NCI-H526 (cell line): ENCODE measurements around the gene IL13RA2.

Experiments used
- DNase-seq, 2 experiments: peaks; one replicate each; lab custom pipeline; 2025; lab: John Stamatoyannopoulos, UW

IL13RA2 gene, protein sequence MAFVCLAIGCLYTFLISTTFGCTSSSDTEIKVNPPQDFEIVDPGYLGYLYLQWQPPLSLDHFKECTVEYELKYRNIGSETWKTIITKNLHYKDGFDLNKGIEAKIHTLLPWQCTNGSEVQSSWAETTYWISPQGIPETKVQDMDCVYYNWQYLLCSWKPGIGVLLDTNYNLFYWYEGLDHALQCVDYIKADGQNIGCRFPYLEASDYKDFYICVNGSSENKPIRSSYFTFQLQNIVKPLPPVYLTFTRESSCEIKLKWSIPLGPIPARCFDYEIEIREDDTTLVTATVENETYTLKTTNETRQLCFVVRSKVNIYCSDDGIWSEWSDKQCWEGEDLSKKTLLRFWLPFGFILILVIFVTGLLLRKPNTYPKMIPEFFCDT

DNA sequence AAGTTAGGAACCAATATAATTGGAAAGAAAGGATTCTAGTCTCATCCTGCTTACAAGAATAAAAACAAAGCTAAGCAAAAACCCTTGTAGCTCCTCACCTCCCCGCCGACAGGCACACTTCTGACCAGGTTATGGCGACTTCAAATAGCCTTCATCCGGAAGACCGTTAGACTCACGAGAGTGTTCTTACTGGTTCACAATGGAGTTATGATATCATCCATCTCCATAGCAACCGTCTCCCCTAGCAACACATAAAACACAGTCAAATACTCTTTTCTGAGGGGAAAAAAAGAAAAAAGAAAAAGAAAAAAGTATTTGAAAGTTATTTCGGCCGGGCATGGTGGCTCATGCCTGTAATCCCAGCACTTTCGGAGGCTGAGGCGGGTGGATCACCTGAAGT lies at the start of gene IL13RA2:
IL13RA2 (minus strand) TSS at position 162 of the 400 bp plus-strand sequence. CDS start 347 bp downstream, outside the sequence.
- DNase-seq, result no peak

DNA sequence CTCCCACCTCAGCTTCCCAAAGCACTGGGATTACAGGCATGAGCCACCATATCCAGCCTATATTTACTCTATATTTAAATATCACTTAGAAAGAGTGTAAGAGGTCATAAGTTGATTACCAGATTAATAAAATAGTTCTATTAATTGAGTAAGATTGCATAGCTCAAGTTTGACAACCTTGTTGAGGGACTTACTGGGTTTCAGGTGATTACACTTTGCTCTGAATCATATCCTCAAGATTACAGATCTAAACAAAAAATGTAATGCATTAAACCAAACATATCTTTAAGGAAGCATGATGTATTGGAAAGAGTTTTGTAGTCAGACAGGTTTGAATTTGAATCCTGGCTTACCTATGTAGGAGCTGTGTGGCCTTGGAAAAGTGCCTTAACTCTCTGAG lies 47.9 kb upstream of the IL13RA2 start:
- DNase-seq, result no peak

DNA sequence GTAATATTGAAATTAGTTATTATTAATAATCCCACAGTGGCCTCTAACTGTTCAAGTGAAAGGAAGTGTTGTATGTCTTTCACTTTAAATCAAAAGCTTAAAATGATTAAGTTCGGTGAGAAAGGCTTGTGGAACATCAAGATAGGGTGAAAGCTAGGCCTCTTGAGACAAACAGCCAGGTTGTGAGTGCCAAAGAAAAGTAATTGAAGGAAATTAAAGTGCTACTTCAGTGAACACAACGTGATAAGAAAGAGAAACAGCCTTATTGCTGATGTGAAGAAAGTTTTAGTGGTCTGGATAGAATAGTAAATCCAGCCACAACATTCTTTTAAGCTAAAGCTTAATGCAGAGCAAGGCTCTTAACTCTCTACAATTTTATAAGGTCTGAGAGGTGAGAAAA lies 42.6 kb upstream of the IL13RA2 start:
- DNase-seq, result no peak

DNA sequence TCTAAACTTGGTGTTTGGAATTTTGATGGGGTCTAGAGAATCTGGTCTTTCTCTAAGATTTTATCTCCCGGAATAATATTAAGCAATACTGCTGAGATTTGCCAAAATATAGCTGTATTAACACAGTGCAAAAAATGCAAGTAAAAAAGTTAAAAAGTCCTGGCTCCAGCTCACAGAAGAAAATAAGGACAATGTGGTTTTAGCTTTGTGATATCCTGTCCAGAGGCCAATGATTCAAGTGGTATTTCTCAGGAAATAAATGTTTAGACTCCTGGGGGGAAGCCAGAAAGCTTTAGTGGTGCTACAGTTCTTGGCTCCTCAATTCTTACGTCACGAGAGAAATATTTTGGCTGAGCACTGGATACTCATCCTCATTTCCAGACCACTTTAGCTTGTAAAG lies 40.9 kb upstream of the IL13RA2 start:
- no peak for DNase-seq

DNA sequence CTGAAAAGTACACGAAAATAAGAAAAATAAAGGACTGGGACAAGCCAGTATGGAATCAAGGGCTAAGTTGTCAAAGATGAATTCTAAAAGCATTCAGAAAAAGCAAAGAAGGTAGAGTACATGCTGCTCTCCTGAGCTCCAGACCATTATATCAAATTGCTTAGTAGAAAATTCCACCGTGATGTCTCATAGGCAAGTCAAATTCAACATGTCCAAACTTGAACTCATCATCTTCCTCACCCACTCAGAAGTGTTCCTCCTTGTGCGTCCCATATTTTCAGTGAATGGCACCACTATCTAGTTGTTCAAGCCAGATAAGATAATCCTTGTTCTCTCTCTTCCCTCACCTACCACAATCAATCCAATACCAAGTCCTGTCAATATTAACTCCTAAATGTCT lies 37.5 kb upstream of the IL13RA2 start:
- no peak for DNase-seq

DNA sequence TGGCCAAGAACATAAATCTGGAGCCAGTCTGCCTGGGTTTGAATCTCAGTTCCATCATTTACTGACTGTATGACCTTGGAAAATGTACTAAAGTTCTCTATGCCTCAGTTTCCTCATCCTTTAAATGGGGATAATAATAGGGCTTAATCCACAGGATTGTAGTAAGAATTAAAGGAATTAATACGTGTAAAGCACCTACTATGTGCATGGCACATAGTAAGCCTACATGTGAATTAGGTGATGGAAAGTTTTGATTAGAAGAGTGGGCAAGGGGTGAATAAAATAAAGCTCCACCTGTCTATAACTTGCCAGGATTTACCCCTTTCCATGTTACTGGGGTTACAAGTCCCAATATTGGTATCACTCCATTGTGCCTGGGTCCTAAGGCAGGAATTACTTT lies 35.8 kb upstream of the IL13RA2 start:
- DNase-seq, result no peak

DNA sequence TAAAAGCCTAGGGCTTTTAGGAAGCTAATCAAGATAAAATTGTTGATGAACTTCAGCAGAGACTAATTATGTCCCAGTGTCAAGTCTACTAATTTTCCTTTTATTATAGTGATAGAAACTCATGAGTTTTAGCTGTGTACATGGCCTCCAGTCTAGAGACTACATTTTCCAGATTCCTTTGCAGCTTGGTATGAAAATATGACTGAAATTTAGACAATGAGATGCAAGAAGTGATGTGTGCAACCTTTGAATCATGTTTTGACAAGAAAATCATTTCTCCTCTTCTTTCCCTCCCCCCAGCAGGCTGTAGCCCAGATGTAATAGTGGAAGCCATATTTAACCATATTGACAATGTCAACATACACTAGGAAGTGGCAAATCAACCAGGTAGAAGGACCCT lies 30.3 kb upstream of the IL13RA2 start:
- no peak for DNase-seq

DNA sequence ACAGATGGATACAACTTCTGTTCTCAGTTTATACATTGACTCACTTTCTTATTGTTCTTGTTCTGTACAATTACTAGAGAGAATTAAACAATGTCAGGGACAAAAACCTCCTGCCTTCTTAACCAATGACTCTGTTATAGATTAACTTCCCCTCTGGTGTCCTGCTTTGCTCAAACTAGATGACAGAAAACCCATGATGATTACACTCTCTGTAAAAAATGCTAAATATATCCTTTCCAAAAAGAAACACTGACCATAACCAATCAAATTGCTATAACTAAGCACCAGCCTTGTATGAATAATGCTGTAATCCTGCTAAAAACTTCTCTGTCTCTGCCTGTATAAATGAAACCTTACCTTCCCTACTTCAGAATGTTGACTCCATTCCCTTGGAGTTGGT lies 29.8 kb upstream of the IL13RA2 start:
- DNase-seq, result no peak

DNA sequence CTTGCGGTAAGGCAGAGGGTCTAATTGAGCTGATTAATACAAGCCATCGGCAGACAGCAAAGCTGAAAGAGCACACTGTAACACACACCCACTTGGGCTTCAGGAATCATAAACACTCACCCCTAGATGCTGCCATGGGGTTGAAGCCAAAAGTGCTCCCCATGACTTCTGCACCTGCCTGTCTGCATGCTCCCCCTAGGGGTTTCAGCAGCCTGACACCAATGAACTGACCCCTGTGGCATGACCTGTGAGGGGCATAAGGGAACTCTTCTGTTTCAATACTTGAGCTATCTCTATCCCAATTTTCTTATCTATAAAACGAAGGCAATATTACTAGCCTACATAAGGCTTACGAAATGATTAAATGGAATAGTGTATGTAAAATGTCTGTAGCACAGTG lies 23.0 kb upstream of the IL13RA2 start:
- no peak for DNase-seq

DNA sequence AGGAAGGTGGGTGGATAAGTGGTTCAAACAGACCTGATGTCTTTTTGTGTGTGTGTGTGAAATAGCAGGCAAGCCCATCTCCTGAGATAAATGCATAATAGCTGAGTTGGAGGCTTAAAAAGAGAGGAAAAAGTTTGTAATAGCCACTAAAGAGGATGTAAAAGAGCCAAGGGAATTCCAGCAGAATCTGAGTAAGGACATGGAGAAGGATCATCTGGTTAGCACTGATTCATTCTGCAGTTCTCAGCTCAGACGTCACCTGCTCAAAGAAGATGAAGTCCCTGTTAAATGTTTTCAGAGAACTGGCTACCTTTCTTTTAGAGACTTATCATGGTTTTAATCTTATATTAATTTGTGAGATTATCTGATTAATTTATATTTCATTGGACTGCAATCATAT lies 21.0 kb upstream of the IL13RA2 start:
- DNase-seq, result no peak

DNA sequence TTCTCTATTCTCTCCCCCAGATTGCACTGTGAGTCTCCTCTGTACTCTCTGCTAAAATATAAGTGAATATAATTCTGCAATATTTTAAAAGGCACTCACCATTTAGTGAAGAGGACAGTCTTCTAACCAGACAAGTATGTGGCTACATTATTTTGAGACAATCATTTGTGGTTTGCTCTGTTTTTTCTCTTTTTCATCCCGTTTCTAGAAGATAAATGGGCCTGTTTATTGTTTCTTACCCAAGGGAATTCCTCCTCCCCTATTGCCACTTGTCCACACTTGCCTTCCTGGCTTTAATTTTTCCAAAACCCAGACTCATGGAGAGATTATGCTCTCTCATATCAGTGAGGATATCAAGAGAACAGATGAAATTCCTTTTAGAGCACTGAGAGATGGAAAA lies 18.6 kb upstream of the IL13RA2 start:
- no peak for DNase-seq

DNA sequence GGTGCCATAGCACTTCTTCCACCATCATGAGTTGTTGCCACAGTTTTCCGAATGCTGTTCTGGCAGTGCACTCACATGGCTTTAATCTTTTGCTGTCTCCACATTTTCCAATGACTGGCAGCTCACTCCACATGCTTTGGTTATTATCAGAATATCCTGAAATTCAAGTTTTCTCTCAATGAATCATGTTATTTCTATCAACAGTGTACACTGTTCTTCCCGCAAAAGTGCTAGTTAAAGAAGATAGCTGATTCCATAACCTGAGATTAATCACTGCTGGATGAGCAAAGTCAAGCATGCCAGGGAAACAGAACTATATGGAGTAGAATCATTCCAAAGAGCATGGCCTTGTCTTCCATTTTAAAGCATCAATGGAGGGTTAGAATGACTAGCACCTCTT lies 14.6 kb upstream of the IL13RA2 start:
- DNase-seq, result no peak

DNA sequence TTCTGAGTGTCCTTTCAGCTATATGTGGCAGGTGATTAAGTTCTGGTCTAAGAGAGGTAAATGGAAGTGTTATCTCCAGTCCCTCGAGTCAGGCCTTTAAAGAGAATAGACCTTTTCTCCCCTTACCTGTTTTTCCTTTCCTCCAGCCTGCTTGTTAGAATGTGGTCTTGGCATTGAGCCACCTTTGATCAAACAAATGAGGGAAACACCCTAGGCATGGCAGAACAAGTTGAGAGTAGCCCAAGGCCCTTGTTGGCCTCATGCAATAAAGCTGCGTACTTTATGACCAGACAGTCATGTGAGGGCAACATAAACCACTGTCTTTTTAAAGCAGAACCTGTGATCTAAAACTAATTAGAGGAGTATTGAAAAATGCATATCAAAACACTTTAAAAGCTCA lies 13.2 kb upstream of the IL13RA2 start:
- peak; percentile 49 to 60 for DNase-seq

DNA sequence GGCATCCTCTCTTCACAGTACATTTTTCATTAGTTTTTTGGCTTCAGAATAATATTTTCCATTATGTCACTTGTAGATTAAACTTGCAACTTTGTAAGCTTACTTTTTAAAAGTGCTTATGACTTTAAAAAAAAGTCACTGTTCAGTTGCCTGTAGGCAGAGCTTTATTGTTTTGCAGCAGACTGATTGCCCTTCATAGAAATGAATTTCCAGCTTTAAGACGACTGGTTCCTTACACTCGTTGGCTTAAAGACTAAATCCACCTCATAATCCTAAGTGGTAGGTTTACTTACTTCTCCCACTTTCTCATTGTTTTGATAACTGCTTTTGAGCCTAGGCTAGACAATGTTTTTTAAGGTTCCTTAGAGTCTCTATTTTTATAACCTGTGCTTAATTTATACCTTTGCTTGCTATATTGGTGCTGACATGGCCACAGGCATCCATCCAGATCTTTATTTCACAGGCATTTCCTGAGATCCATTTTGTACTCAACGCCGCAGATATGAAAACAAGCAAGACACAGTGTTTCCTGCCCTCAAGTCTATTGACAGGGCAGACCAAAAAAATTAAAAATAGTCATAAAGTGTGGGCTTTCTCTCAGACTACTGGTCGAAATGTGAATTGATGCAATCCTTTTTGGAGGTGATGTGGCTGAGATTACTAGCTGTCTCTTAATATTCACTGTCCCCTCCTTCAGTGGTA lies 12.6 kb upstream of the IL13RA2 start:
- no peak for DNase-seq

DNA sequence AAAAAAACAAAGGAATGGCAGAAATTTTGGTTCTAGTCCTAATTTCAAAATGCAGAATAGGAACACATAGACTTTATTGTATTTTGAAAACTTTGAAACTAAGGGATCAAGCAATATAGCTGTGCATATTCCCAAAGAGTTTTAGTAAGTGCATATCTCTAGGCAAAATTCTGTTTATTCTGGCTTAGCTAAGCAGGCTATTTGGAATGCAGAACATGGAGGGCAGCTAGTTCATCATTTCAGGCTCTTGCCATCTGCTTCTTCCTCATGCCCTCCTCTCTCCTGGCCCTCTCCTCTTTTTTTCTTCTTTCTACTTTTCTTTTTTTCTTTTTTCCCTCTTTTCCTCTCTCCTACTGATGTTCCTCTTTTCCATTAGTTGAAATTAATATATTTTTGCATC lies 12.0 kb upstream of the IL13RA2 start:
- no peak for DNase-seq

DNA sequence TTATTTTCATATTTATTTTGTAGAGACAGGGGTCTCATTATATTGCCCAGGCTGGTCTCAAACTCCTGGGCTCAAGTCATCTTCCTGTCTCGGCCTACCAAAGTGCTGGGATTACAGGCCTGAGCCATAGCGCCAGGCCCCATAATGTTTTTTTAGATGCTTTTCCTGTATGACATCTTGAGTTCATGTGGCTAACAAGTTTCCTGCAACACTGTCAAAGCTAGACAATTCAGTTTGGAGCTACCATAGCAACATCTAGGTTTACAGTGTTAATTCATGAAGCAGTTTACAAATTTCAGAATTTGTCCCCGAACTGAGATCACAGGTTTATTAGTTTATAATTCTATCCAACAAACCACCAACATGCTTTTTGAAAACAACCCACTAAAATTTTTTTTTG lies 6.4 kb upstream of the IL13RA2 start:
- no peak for DNase-seq

DNA sequence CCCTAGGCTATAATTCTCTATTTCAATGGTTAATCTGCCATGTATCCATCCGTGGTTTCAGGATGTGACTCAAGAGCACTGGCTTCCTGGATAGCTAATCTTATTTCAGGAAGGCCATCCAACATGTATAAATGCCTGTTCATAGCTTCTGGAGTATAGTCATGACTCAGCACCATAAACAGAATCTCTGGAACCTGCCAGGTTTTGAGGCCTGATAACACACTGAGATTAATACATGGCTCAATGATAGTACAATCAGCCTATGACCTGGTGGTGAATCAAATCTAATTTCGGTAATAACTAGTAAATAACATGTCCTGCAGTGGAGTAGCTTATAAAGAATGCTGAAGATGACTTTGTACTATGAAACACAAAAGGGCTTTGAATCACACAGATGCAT lies 5.7 kb upstream of the IL13RA2 start:
- DNase-seq, result no peak

DNA sequence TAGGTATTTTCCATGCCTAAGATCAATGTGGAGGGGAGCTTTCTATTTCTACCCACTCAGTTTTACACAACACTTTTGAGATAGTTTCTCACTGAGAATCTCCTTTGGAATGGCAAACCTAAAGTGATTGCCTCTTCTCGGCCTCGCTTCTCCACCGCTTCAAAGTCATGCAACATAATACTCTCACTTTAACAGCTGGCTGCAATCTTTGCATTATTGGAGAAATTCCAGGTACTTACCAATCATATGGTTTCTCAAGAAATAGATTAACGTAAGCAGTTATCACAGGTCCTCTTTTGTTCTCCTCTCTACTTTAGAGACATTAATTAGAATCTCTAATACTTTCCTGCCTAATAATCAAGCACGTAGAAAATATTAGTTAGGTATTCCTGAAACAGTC lies 3.7 kb upstream of the IL13RA2 start:
- DNase-seq, result no peak

DNA sequence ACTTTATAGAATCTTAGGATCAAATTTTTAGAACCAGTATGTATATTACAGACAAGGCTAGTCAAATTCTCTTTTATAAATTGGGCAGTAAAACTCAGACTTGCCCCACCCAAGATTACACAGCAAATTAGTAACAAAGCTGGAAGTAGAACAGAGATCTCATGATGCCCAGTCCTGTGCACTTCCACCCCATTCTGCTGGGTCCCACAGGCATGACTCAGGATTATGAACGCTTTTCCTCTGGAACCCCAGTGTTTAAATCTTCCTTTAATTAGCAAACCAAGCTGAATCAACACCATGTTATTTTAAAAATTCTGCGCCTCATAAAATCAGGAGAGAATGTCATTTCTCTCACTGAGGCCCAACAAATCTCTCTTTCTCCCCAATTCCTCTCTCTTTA lies 1.5 kb upstream of the IL13RA2 start:
- DNase-seq, result no peak

DNA sequence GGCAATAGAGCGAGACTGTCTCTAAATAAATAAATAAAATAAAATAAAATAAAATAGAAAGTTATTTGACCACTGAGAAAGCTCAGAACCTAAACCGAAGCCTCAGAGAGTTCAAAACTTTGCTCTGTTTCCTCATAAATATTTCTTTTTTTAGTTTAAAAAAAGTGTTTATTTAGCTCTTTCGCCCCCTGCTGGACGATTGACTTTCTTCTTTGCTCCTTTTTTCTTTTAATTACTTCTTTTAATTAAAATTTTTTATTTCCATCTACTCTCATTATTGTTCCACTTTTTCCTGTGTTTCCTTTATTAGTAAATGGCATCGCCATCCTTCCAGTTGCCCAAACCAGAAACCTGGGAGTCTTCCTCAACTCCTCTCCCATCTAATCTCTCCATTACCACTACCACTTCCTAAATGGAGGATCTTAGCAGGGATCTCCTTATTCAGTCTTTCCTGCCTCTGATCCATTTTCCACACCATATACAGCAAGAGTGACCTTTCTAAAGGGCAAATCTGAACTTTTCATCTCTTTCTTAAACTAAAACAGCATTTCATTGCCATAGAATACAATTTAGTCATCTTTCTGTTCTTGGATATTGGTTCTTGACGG lies 728 bp upstream of the IL13RA2 start:
- DNase-seq, result peak in 1 of 2 experiments; percentile 11

DNA sequence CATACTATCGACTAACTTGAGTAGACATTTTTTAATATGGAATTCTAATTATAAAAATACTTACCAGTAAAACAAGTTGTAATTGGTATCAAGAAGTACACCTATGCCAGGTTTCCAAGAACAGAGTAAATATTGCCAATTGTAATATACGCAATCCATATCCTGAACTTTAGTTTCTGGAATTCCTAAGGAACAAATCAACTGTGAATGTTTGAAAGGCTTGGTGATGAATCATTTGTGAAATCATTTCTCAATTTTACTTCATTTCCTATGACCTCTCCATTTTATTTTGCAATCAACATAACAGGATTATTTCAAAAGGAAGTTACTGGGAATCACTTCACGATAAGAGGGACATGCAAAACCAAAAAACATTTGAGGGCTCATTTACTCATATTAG lies 3.7 kb downstream of the IL13RA2 start:
- no peak for DNase-seq

DNA sequence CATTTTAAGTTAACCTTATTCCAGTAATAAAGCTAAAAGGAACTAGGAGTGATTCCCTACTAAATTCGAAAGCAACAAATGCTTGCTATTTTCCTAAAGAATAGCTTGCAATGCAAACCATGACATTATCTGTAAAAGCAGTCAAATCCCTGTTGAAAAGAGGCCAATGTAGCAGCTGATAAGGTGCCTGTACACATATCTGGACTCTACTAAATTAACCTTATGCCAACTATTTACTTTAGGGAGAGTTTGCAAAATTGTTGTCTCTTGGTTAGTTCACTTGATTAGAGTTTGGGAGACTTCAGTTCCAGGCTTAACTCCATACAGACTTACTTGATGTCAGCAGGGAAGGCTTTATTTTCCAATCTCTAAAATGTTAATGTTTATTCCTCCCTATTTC lies 6.0 kb downstream of the IL13RA2 start:
- no peak for DNase-seq

DNA sequence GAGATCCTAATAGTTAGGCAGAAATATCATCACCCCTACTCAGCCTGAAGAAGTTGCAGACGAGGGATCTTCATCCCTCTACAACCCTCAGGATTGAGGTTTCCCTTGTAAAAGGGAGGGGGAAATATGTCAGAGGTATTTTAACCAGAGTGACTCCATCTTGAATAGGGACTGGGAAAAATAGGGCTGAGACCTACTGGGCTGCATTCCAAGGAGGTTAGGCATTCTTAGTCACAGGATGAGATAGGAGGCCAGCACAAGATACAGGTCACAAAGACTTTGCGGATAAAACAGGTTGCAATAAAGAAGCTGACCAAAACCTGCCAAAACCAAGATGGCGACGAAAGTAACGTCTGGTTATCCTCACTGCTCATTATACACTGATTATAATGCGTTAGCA lies 17.5 kb downstream of the IL13RA2 start:
- DNase-seq, result no peak
